Activated CD8-positive, alpha-beta memory T cell treated with anti-CD3 and anti-CD28 coated beads for 36 hours (primary cell): ENCODE results near the gene LAMC3. TPM values are rescaled to one million over a fixed set of nuclear protein-coding genes. Genes with fewer than 3 reads are reported as not detected.
"Not testable (repeated sequence)": the region's sequence is repeated elsewhere in the genome, so short reads cannot be mapped to it uniquely, and the experiment has no call there.

ENCODE experiments used
- CTCF ChIA-PET: fragments of 350-600 bp; sonication (Branson Sonifier 250); formaldehyde crosslinking; loops from one replicate; lab custom pipeline; 2021; ENCODE audit warnings: antibody characterized with exemption; lab: Charles Lee
- POLR2A ChIA-PET: fragments of 350-600 bp; sonication (Branson Sonifier 250); formaldehyde crosslinking; loops from one replicate; lab custom pipeline; 2021; ENCODE audit warnings: antibody characterized with exemption; lab: Charles Lee
- total RNA-seq, 2 experiments: library from RNA; stranded (reverse); gene quantifications; one replicate each; pipeline ENCODE4 v1.2.3, GENCODE V29; 2021

LAMC3 gene
- total RNA-seq, 2 experiments from 2014 or later: 0.10 to 0.19 TPM

DNA sequence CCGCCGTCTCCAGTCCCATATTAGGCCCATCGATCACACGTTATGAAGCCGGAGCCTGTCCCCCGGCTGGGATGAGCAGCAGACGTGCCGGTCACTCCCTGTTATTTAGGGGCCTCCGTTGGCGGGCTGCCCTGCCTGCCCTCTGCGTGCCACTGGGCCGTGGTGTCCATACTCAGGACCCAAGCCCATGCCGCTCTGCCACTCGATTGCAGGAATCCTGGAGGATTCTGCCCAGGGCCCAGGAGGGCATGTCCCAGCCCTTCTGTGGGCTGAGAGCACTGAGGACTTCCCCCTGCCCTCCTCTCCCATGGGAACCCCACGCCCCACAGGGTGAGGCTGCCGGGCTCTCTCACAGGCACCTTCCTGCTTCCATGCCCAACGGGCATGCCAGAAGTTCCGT lies 19.6 kb upstream of the LAMC3 start:
- ChIA-PET CTCF (no interaction called here), POLR2A (no interaction called here)

DNA sequence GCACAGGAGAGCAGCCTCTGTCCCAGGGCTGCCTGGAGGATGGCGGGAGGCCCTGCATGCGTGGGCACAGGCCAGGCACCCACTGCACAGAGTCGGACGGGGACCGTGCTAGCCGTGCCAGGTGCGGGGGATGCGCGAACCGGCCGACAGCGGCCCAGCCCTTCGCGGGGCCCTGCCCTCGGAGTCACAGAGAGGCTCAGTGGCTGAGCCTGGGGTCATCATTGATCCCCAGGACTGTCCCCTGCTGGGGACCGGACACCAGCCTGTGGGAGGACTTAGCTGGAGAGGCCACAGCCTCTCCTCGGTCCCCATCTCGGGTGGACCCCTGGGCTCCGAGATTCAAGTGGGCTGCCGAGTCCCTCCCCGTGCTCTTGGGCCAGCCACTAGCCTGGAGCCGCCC lies 19.1 kb upstream of the LAMC3 start:
- POLR2A ChIA-PET: no interaction called here

DNA sequence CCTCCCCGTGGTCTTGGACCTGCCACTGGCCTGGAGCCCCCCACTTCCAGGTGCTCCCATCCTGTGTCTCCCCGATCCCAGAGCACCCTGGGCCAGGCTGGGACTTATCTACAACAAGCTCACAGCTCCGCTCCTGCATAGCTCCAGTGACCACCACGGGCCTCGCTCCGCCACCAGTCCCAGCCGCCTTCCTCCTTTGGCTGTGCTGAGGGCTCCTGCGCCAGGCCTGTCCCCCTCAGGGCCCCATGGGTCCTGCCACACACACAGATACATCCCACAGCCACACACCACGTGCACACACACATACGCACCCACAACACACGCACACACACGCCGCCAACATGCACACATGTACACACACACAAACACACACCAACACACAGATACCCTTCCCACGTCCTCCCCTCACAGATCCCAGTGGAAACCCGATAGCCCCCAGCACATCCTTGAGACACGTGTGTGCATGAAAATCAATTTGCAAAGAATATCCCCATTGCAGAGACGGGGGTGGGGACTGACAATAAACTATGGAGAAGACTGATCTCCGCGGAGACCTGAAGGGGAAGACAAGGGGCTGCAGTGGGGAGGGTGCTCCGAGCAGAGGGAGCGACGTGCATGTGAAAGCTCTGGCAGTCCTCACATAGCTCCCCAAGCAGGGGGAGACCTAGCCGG lies 18.5 kb upstream of the LAMC3 start:
- ChIA-PET CTCF (interaction anchor here (0.6 kb wide), 1 partner anchor 1687 kb away, joined by 3 read pairs; no protein-coding TSS in a partner anchor), POLR2A (no interaction called here)

More for the DNA sequence above, 19.1 kb upstream of the LAMC3 start:
- CTCF ChIA-PET: no interaction called here

DNA sequence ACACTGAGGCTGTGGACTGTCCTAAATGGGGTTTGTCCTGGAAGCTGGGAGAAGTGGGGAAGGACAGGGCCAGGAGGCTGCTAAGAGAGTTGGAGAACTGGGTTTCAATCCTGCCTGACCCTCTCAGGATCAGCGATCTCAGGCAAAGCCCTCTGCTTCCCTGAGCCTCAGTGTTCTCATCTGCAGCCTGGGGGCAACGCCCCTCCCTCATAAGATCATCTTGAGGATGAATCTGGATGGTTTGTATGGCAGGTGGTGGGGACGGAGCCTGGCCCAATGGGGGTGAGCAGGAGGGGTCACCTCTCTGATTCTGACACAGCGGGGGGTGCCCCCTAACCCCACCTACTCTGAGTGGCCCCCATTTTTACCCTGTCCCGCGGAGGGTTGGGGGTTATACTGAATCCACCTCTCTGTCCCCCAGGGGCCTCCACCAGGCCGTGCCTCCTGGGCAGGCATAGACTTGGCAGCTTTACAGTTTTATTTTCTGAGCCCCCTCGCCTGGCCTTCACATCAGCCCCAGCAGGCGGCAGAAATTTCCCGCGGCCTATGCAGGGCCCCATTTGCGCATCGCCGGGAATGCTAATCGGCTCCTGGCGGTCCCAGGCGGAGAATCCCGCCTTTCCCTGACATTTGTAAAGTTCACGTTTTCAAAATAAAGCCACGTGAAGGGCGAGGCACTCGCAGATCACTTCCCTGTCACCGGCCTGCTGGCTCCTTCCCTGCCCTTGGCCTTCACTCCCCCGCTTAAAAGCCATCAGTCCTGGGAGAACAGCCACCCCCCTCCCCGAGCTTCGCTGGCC lies 17.8 kb upstream of the LAMC3 start:
- ChIA-PET POLR2A (no interaction called here), CTCF (interaction anchor here (0.6 kb wide), 1 partner anchor 1688 kb away, joined by 3 read pairs; no protein-coding TSS in a partner anchor)

DNA sequence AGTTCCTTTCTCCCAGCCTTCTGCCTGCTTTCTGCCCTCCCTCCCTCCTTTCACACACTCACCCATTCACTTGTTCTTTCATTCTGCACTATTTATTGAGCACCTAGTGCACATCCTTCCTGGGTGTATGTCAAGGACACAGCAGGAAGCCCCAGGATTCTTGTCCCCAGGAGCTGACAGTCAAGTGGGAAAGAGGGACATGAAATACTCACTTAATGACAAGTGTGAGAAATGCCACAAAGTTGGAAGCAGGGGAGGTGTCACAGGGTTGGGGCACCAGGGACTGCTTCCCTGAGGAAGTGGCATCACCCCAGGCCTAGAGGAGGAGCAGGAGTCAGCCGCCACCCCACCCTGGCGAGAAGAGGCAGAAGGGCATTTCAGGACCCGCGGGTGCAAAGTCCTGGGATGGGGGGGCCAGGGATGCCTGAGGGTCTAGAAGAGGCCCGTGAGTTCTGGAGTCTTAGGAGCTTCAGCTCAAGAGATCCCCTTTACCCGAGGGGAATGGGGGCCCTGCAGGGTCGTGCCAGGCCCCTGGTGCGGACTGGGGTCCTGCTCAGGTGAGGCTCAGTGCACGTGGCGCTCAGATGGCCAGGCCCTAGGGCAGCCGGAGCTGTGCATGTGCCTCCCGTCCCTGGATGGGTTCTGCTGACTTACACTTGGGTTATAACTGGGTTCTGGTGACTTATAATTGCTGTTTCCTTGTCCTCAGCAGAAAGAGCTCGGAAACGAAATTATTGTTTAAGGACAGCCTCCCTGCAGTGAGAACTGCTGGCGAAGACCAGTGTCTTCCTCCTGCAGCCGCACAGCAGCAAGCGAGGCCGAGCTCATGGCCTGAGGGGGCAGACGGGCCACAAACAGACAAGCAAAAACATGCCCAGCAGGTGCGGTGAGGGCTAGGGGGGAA lies 16.9 kb upstream of the LAMC3 start:
- POLR2A ChIA-PET: no interaction called here
- CTCF ChIA-PET: no interaction called here

DNA sequence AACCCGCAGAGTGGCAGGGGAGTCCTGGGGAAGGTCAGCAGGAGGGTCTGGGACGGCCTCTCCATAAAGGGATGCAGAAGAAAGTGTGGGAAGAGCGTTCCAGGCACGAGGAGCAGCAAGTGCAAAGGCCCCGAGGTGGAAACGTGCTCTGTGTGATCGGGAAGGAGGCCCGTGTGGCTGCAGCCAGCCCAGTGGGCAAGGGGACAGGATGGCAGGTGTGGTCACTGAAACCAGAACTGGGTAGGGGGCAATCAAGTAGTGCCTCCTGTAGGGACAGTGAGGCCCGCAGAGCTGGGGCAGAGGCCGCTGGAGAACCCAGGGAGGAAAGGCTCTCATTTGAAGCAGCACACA lies 16.3 kb upstream of the LAMC3 start:
- ChIA-PET CTCF (no interaction called here), POLR2A (no interaction called here)

DNA sequence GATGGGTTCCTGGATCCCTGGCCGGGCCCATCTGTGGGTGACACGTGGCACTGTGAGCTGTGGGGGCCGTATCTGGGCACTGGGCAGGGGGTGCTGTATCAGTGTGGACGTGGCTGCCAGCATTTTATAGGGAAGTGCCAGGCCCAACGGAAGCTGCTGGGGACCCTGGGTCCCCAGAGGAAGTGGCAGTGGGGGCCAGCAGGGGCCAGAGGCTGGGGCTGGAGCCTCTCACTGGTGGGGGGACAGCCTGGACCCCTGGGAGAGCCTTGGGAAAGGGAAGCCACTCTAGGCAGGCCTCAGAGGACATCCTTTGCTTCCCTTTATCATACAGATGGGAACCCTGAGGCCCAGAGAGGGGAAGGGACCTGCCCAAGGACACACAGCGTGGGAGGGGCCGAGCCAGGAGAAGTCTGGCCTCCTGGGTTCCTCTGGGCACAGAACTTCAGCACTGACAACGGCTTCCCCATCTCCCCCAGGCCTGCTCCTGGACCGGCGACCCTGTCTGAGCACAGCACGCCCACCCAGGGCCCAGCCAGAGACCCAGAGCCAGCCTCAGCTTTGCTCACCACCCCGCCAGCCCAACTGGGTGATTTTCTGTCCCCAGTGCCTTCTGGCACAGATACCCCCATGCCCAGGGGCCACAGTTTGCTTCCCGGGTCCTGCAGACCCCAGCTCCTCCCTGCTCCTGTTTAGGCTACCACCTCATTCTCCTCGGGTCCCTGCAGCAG lies 15.5 kb upstream of the LAMC3 start:
- CTCF ChIA-PET: no interaction called here
- POLR2A ChIA-PET: no interaction called here

DNA sequence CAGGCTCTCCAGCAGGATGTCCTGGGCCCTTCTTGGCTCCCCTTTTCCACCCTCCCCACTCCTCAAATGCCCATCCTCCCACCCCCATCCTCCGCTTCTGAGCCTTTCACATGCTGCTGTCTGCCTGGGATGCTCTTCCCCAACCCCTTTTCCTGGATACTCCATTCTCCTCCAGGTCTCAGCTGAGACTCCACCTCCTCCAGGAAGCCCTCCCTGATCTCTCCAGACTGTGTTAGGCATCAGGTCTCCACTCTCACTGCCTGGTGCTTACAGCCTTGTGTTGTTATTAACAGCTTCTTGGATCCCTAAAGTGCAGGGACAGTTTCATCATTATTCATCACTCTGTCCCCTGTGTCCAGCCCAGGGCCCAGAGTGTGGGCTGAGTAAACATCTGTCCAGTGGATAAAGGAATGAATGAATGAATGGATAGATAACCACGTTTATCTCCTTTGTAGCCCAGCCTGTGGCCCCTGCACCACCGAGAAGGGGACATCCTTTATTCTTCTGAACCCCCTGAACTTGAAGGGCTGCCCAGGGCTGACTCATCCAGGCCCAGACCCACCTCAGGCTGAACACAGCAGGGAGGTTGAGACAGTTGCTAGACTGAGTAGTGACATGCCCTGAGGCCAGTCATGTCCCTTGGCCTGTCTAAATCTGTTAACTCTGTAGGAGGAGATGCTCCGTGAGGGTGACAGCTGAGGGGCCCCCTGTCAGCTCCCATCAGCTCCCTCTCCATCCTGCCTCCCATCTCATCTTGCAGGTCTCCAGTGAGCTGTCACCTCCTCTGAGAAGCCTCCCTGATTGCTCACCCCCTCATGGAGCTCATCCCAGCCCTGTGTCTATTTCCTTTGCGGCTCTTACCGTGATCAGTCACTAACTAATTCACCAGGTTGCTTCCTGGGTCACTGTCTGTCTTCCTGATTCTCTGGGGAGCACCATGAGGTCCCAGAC lies 14.6 kb upstream of the LAMC3 start:
- ChIA-PET POLR2A (no interaction called here), CTCF (no interaction called here)

DNA sequence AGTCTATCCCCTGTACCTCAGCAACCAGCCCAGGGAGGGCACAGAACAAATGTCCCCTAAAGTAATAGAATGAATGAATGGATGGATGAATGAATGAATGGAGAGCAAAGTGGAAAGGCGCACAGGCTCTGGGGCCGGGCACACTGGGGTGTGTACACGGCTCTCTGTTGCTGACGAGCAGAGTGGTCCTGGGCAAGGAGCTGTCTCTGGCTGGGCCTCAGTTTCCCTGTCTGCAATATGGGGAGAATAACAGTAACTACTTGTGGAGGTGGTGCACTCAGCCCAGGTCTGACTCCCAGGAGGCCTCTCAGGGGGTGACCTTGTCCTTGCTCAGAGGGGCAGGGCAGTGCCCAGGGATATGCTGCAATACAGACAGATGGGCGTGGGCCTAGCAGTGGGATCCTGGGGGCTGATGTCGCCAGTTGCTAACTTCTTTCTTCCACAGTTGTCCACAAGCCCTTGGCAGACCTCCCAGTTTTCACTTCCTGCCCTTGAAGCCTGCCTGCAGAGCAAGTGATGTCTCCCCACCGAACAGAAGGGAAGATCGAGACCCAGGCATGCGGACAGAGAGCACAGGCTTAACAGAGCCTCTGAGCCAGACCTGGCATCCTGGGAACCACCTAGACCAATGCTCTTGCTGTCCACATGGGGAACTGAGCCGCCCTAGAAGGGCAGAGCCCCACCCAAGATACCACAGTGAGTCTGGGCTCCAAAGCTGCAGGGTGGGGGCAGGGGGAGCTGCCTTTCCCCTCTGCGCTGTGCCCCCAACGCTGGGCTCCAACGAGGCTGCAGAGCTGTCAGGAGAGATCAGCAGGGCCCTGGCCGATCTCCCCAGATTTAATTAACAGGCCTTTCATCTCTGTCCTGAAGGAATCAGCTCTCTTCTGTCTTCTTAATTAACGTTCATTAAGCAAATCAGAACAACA lies 13.6 kb upstream of the LAMC3 start:
- POLR2A ChIA-PET: no interaction called here
- CTCF ChIA-PET: interaction anchor here (0.5 kb wide), 1 partner anchor 759 kb away, joined by 3 read pairs; no protein-coding TSS in a partner anchor

DNA sequence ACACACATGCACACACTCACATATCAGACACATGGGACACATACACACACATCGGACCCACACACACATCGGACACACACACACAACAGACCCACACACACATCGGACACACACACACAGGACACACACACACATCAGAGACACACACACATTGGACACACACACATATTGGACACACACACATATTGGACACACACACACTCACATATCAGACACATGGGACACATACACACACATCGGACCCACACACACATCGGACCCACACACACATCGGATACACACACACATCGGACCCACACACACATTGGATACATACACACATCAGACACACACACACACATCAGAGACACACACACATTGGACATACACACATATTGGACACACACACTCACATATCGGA lies 12.8 kb upstream of the LAMC3 start:
- POLR2A ChIA-PET: no interaction called here
- CTCF ChIA-PET: no interaction called here

DNA sequence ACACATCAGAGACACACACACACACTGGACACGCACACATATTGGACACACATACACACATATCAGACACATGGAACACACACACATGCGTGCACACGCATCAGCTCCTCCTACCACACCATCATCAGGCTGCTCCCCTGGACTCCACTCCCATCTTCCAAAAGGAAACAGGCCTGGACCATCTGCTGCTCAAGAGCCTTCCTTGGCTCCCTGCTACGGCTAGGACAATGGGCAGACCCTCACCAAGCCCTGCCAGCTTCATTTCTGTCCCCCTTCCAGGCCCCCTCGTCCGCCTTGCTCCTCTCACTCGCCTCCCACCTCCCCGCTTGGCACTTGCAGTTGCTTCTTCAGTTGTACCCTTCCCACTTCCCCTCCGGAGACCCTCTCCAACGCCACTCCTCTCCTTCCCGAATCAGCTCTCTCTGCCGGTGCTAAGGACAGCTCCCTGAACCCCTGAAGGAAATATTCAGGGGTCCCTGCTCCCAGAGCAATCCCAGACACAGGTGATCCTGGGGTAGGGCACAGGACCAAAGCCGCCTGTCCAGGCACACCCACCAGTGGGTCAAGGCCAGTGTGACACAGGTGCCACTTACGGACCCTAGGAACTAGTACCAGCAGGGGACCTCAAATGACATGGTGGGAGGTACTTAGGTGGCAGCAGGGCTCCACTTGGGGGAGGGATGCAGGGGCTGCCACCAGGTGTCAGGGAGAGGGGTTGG lies 12.1 kb upstream of the LAMC3 start:
- CTCF ChIA-PET: no interaction called here

DNA sequence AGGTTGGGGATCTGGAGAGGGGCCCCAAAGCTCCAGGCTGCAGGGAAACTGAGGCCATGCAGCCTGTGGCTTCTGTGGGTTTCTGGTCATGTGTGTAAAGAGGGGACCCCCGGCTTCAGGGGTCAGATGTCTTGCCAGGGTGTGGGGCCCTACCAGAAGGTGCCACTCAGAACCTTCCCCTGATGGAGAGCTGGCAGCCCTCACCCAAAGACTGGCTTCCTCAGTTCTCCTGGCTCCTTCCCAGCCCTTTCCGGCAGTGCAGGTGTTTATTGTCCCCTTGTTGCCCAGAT lies 11.6 kb upstream of the LAMC3 start:
- POLR2A ChIA-PET: no interaction called here
- CTCF ChIA-PET: no interaction called here

More for the DNA sequence above, 12.1 kb upstream of the LAMC3 start:
- POLR2A ChIA-PET: no interaction called here

DNA sequence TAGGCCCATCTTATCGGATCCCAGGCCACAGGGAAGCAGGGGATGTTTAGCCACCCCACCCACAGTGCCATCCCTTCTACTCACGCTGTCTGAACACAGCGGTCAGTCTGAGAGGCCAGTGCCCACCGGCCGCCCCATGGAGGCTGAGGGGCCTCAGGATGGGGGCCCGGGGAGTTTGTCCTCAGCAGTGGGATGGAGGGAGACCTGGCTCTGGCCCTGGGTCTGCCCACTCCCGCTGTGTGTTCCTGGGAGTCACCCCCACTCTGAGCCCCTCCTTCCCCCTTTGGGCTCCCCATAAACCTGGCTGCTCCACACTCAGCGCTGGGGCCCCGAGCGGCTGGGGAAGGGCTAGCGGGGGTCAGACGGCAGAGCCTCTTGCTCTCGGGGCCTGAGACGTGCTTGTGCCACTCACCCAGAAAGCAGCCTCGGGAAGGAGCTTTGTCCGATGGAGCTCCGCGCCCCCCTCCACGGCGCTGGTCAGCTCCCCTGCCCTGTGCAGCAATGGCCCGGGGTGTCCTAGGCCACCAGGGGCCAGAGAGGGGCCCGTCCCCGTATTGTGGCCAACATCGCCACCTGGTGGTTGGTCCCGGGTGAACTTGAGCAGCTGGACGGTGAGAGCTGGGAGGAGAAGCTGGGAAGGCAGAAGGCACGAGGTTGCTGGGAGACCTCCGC lies 10.9 kb upstream of the LAMC3 start:
- ChIA-PET CTCF (interaction anchor here (0.5 to 1.0 kb wide), 3 partner anchors 16 to 599 kb away, joined by 3 to 4 read pairs (median 3); no protein-coding TSS in a partner anchor), POLR2A (no interaction called here)

DNA sequence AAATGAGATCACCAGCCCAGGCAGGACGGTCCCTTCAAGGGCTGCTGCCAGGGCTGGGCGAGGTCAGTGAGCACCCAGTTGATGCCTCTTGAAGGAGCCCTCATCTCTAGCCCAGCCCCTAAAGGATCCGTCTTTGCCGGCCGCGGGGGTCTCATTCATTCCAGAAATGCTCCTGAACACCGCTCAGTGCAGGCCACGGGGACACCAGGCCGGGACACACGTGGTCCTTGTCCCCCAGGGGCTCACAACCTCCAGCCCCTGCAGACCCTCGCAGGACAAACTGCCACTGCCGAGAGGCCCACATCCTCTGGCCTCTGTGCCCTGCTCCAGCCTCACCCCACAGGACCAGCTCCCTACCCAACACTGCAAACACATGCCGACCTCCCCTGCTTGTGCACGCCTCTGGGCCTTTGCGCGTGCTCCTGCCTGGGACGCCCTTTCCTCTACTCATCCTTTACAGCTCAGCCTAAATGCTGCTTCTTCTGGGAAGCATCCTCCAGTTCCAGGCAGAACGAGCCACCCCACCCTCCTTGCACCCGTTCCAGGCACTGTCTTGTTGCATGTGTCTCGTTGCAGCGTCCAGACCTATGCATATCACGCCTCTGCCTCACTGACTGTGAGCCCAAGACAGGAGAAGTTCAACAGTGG lies 10.3 kb upstream of the LAMC3 start:
- ChIA-PET POLR2A (no interaction called here), CTCF (interaction anchor here (0.5 to 1.0 kb wide), 3 partner anchors 17 to 599 kb away, joined by 3 to 4 read pairs (median 3); no protein-coding TSS in a partner anchor)

DNA sequence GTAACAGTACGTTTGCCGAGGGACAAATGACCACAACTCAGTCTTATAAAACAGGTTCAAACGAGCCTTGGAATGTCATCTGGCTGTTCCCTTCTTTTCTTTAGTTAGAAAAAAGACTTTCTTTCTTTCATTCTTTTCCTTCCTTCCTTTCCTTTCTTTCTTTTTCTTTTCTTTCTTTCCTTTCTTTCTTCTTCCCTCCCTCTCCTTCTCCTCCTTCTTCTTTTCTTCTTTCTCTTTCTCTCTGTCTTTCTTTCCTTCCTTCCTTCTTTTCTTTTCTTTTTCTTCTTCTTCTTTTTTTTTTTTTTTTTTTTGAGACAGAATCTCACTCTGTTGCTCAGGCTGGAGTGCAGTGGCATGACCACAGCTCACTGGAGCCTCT lies 9.7 kb upstream of the LAMC3 start:
- POLR2A ChIA-PET: no interaction called here
- CTCF ChIA-PET: interaction anchor here (1.0 kb wide), 1 partner anchor 298 kb away, joined by 3 read pairs; no protein-coding TSS in a partner anchor

DNA sequence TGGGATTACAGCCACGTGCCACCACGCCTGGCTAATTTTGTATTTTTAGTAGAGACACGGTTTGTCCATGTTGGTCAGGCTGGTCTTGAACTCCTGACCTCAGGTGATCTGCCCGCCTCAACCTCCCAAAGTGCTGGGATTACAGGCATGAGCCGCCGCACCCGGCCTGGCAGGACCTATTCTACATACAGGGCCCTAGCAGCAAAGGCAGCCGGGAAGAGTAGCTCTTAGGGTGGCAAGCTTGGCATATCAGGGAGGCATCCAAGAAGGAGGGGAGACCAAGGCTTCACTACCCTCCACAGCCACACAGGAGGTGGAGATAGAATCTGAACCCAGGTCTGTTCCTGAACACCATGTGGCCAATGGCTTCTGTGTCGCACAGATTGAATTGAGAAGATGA lies 8.4 kb upstream of the LAMC3 start:
- POLR2A ChIA-PET, CTCF ChIA-PET: not testable (repeated sequence)
